ENCODE data around the gene CLN3. TPM values are rescaled to one million over a fixed set of nuclear protein-coding genes. Genes with fewer than 3 reads are reported as not detected.

Gene CLN3
- total and polyA plus RNA-seq, 2 of the 13 experiments (the other 11 are each of a cell fraction or from before 2014, with no cell fraction given) = 23.4 to 46.8 TPM

GRCh38 chr16:28505489-28506137 is 13.7 kb upstream of the CLN3 start (continued):
- TF ChIP-seq ARID3A (IDR thresholded peaks at IDR 0.05; ENCODE audit: low read depth, low read length) = no peak
- TF ChIP-seq ETV6 (CRISPR knock-in tag; conservative IDR thresholded peaks at IDR 0.05) = no peak
- TF ChIP-seq ZNF317 (CRISPR knock-in tag; IDR thresholded peaks at IDR 0.05) = 0 out of 2 replicates have a peak, but pooled peaks have one; percentile 45
- 0 out of 2 replicates have a peak, but pooled peaks have one; percentile 72 for TF ChIP-seq ZNF503 (CRISPR knock-in tag; IDR thresholded peaks at IDR 0.05)
- no peak for TF ChIP-seq ZNF605 (CRISPR knock-in tag; IDR thresholded peaks at IDR 0.05)
- no peak for TF ChIP-seq ZKSCAN5 (CRISPR knock-in tag; IDR thresholded peaks at IDR 0.05)
- peak; percentile 39; the same call in 1 of the 2 replicates for TF ChIP-seq MEIS1 (CRISPR knock-in tag; IDR thresholded peaks at IDR 0.05; ENCODE audit: borderline replicate concordance)
- TF ChIP-seq ZFP41 (CRISPR knock-in tag; IDR thresholded peaks at IDR 0.05; ENCODE audit: borderline replicate concordance) = no peak
- no peak for TF ChIP-seq FOXP1 (IDR thresholded peaks at IDR 0.05)
- peak; percentile 70; the same call in 1 of the 2 replicates for TF ChIP-seq FOXP1 (CRISPR knock-in tag; IDR thresholded peaks at IDR 0.05)
- TF ChIP-seq ISX (CRISPR knock-in tag; conservative IDR thresholded peaks at IDR 0.05) = no peak
- TF ChIP-seq NRL (CRISPR knock-in tag; IDR thresholded peaks at IDR 0.05; ENCODE audit: borderline replicate concordance) = peak; percentile 54; the same call in 1 of the 2 replicates
- no peak for TF ChIP-seq MXD1 (CRISPR knock-in tag; IDR thresholded peaks at IDR 0.05)
- TF ChIP-seq GFI1 (CRISPR knock-in tag; IDR thresholded peaks at IDR 0.05; ENCODE audit: borderline replicate concordance) = peak; percentile 79; the same call in 1 of the 2 replicates
- no peak for TF ChIP-seq KDM5A (IDR thresholded peaks at IDR 0.05; ENCODE audit: borderline replicate concordance, low read length)
- TF ChIP-seq TCF7L2 (IDR thresholded peaks at IDR 0.05; ENCODE audit: low read depth, low read length) = no peak
- no peak for TF ChIP-seq ZBTB49 (CRISPR knock-in tag; IDR thresholded peaks at IDR 0.05; ENCODE audit: borderline replicate concordance)
- TF ChIP-seq KAT7 (CRISPR knock-in tag; IDR thresholded peaks at IDR 0.05; ENCODE audit: borderline replicate concordance) = peak; percentile 76
- no peak for TF ChIP-seq ZNF784 (CRISPR knock-in tag; IDR thresholded peaks at IDR 0.05; ENCODE audit: borderline replicate concordance)
- TF ChIP-seq BCL6 (CRISPR knock-in tag; IDR thresholded peaks at IDR 0.05) = peak; percentile 100
- TF ChIP-seq ZNF12 (CRISPR knock-in tag; IDR thresholded peaks at IDR 0.05) = no peak
- peak; percentile 48; the same call in 1 of the 2 replicates for TF ChIP-seq TP53 (CRISPR knock-in tag; conservative IDR thresholded peaks at IDR 0.05)
- no peak for TF ChIP-seq ZNF274 (CRISPR knock-in tag; IDR thresholded peaks at IDR 0.05)
- 0 out of 2 replicates have a peak, but pooled peaks have one; percentile 23 for TF ChIP-seq XBP1 (CRISPR knock-in tag; IDR thresholded peaks at IDR 0.05)

All from HepG2 (cell line).